Loucy (cell line): ENCODE results near the gene DCUN1D5.

Experiments used
- H2AFZ ChIP-seq: fragments of 200-600 bp; sonication (generic); 2 replicates; pipeline ENCODE4 v1.6.0; 2016; ENCODE audit warnings: antibody characterized with exemption, mild to moderate bottlenecking, low read length, moderate library complexity
- H3F3A ChIP-seq: fragments of 200-600 bp; 2 replicates; pipeline ENCODE4 v1.6.0; 2016; ENCODE audit warnings: antibody characterized with exemption, low read depth, mild to moderate bottlenecking
- H3K27me3 ChIP-seq: fragments of 200-600 bp; sonication (generic); 2 replicates; pipeline ENCODE4 v1.6.1; 2014; ENCODE audit warnings: low read length, mild to moderate bottlenecking; ENCODE audit not compliant: insufficient read depth, poor library complexity, severe bottlenecking
- H3K36me3 ChIP-seq: fragments of 200-600 bp; sonication (generic); 2 replicates; pipeline ENCODE4 v1.6.1; 2016; ENCODE audit warnings: low read length; ENCODE audit not compliant: insufficient read depth
- H3K4me1 ChIP-seq: fragments of 200-600 bp; sonication (generic); 2 replicates; pipeline ENCODE4 v1.5.1; 2014; ENCODE audit warnings: low read length, mild to moderate bottlenecking; ENCODE audit not compliant: insufficient read depth, poor library complexity, severe bottlenecking
- H3K4me2 ChIP-seq: fragments of 200-600 bp; sonication (generic); 2 replicates; pipeline ENCODE4 v1.6.0; 2014; ENCODE audit warnings: antibody characterized with exemption, low read length, low read depth, mild to moderate bottlenecking; ENCODE audit not compliant: poor library complexity, severe bottlenecking
- H3K4me3 ChIP-seq: fragments of 200-600 bp; sonication (generic); 2 replicates; pipeline ENCODE4 v1.5.1; 2014; ENCODE audit warnings: low read length, mild to moderate bottlenecking, mixed read lengths; ENCODE audit not compliant: poor library complexity, severe bottlenecking
- H3K79me2 ChIP-seq: fragments of 200-600 bp; sonication (generic); 2 replicates; pipeline ENCODE4 v1.6.1; 2014; ENCODE audit warnings: low read length; ENCODE audit not compliant: insufficient read depth
- H3K9ac ChIP-seq: fragments of 200-600 bp; sonication (generic); 2 replicates; pipeline ENCODE4 v1.6.0; 2014; ENCODE audit warnings: mild to moderate bottlenecking, low read depth, low read length, moderate library complexity; ENCODE audit not compliant: poor library complexity, severe bottlenecking
- H3K9me2 ChIP-seq: fragments of 200-600 bp; sonication (generic); replicated peaks from 2 replicates; pipeline ENCODE4 v1.6.1; 2016; ENCODE audit warnings: low read depth, low read length, mixed read lengths
- H3K9me3 ChIP-seq: fragments of 200-600 bp; sonication (generic); 2 replicates; pipeline ENCODE4 v1.6.1; 2014; ENCODE audit warnings: mild to moderate bottlenecking, antibody characterized with exemption, low read length, low read depth; ENCODE audit not compliant: insufficient read depth
- H4K20me1 ChIP-seq: fragments of 200-600 bp; sonication (generic); 2 replicates; pipeline ENCODE4 v1.6.0; 2014; ENCODE audit warnings: antibody characterized with exemption, low read length, mild to moderate bottlenecking; ENCODE audit not compliant: insufficient read depth, poor library complexity, severe bottlenecking
- CTCF ChIP-seq: fragments of 200-600 bp; sonication (generic); conservative IDR thresholded peaks from 2 replicates; pipeline ENCODE4 v1.5.1; 2014; ENCODE audit warnings: mild to moderate bottlenecking, antibody characterized with exemption, low read length
- EZH2phosphoT487 ChIP-seq: fragments of 200-600 bp; IDR thresholded peaks from 2 replicates; pipeline ENCODE4 v1.6.1; 2018; ENCODE audit warnings: antibody characterized with exemption, mild to moderate bottlenecking, moderate library complexity, borderline replicate concordance

DCUN1D5 gene

GRCh38 chr11:103112364-103112763, 20.4 kb upstream of the DCUN1D5 start:
- Histone ChIP-seq H3K9me2 (no peaks in the 10 kb centered on the region), H2AFZ (peak overlapping the region; percentile 66; the same call in 1 of the 2 replicates), H3K9me3 (no peaks in the 10 kb centered on the region), H3K79me2 (no peaks in the 10 kb centered on the region), H3K9ac (no peak overlapping the region), H3K4me3 (no peak overlapping the region), H3K4me2 (no peak overlapping the region), H3K27me3 (no peaks in the 10 kb centered on the region), H3F3A (no peaks in the 10 kb centered on the region; the same call in 1 of the 2 replicates), H3K36me3 (no peaks in the 10 kb centered on the region), H3K4me1 (peaks cover 7% of the 10 kb centered on the region), H4K20me1 (no peaks in the 10 kb centered on the region)
- no peak for TF ChIP-seq EZH2phosphoT487
- TF ChIP-seq CTCF: no peak

GRCh38 chr11:103111400-103111799, 19.4 kb upstream of the DCUN1D5 start:
- H2AFZ ChIP-seq: no peak overlapping the region
- no peaks in the 10 kb centered on the region for H4K20me1 ChIP-seq
- no peaks in the 10 kb centered on the region for H3K9me2 ChIP-seq
- H3K36me3 ChIP-seq: no peaks in the 10 kb centered on the region
- H3K4me3 ChIP-seq: no peak overlapping the region
- H3K4me1 ChIP-seq: peaks cover 7% of the 10 kb centered on the region
- TF ChIP-seq EZH2phosphoT487 (no peak), CTCF (no peak)
- H3K9me3 ChIP-seq: no peaks in the 10 kb centered on the region
- no peaks in the 10 kb centered on the region for H3K27me3 ChIP-seq
- no peaks in the 10 kb centered on the region; the same call in 1 of the 2 replicates for H3F3A ChIP-seq
- H3K9ac ChIP-seq: no peak overlapping the region
- H3K79me2 ChIP-seq: no peaks in the 10 kb centered on the region
- H3K4me2 ChIP-seq: no peak overlapping the region

- H3K36me3 ChIP-seq: no peaks in the 10 kb centered on the region
- no peak overlapping the region for H3K4me3 ChIP-seq
- H3K4me2 ChIP-seq: peak overlapping the region; percentile 82
- H3K9ac ChIP-seq: no peak overlapping the region
- no peaks in the 10 kb centered on the region for H3K9me3 ChIP-seq
- no peaks in the 10 kb centered on the region for H4K20me1 ChIP-seq
- peaks cover 7% of the 10 kb centered on the region for H3K4me1 ChIP-seq
- no peaks in the 10 kb centered on the region; the same call in 1 of the 2 replicates for H3F3A ChIP-seq
- TF ChIP-seq EZH2phosphoT487 (no peak), CTCF (peak; percentile 50)
- H2AFZ ChIP-seq: no peak overlapping the region
- H3K79me2 ChIP-seq: no peaks in the 10 kb centered on the region
- H3K27me3 ChIP-seq: peaks cover under 1% of the 10 kb centered on the region
- H3K9me2 ChIP-seq: no peaks in the 10 kb centered on the region
Observed at GRCh38 chr11:103110391-103110790, 18.4 kb upstream of the DCUN1D5 start.
